Limb (tissue), 2 donors: ENCODE results near the gene STRIP2.
A peak's percentile ranks its signal among the peaks of the same experiment; 100 is the strongest.
"Not testable (repeated sequence)": the region's sequence is repeated elsewhere in the genome, so short reads cannot be mapped to it uniquely, and the experiment has no call there.

Experiments
- DNase-seq, 2 donors: peaks; one replicate each; pipeline ENCODE4 v3.0.0-alpha.2; 2016; ENCODE audit errors: extremely low spot score in 2 of 2

STRIP2 gene

GRCh38 chr7:129433847-129434674 lies at the start of gene STRIP2:
Gene STRIP2 (plus strand): TSS chr7:129434432. CDS start chr7:129434473, 41 bp downstream.
- peak; percentile 91 to 94 for DNase-seq

GRCh38 chr7:129385116-129385515 lies 49.1 kb upstream of the STRIP2 start:
- no peak for DNase-seq

GRCh38 chr7:129385598-129385997 lies 48.6 kb upstream of the STRIP2 start:
- DNase-seq: no peak

GRCh38 chr7:129386506-129386905 lies 47.7 kb upstream of the STRIP2 start:
- no peak for DNase-seq

GRCh38 chr7:129387537-129387936 lies 46.7 kb upstream of the STRIP2 start:
- DNase-seq: no peak

GRCh38 chr7:129388333-129389098 lies 45.7 kb upstream of the STRIP2 start:
- DNase-seq: no peak

GRCh38 chr7:129389829-129390228 lies 44.4 kb upstream of the STRIP2 start:
- DNase-seq: no peak

GRCh38 chr7:129390314-129390713 lies 43.9 kb upstream of the STRIP2 start:
- no peak for DNase-seq

- no peak for DNase-seq
Observed at GRCh38 chr7:129391546-129392171, 42.6 kb upstream of the STRIP2 start.

GRCh38 chr7:129393255-129393654 lies 41.0 kb upstream of the STRIP2 start:
- DNase-seq: no peak

- no peak for DNase-seq
Observed at GRCh38 chr7:129394101-129394500, 40.1 kb upstream of the STRIP2 start.

- DNase-seq: no peak
Observed at GRCh38 chr7:129394982-129395914, 39.0 kb upstream of the STRIP2 start.

- no peak for DNase-seq
Observed at GRCh38 chr7:129401228-129401966, 32.8 kb upstream of the STRIP2 start.

- no peak for DNase-seq
Observed at GRCh38 chr7:129401967-129402860, 32.0 kb upstream of the STRIP2 start.

GRCh38 chr7:129405527-129405926 lies 28.7 kb upstream of the STRIP2 start:
- DNase-seq: no peak

- not testable (repeated sequence) for DNase-seq
Observed at GRCh38 chr7:129410238-129410637, 24.0 kb upstream of the STRIP2 start.

GRCh38 chr7:129412501-129412900 lies 21.7 kb upstream of the STRIP2 start:
- DNase-seq: no peak

GRCh38 chr7:129417073-129417472 lies 17.2 kb upstream of the STRIP2 start:
- DNase-seq: no peak

- DNase-seq: no peak
Observed at GRCh38 chr7:129421717-129422250, 12.4 kb upstream of the STRIP2 start.
